Fibroblast of lung (primary cell): Measurements from ENCODE around the gene PFKFB2.

Experiments
- CTCF ChIP-seq, 2 donors: IDR thresholded peaks in 1 of 2; conservative IDR thresholded peaks in 1 of 2; 1 replicate in 1 of 2; 2 replicates in 1 of 2; pipeline ENCODE4 v1.5.1; 2011 to 2012; ENCODE audit warnings: low read length in 2 of 2, control low read depth in 1 of 2, inconsistent platforms in 1 of 2, low read depth in 1 of 2, mild to moderate bottlenecking in 1 of 2
- EZH2 ChIP-seq: IDR thresholded peaks from 2 replicates; pipeline ENCODE4 v1.5.1; 2012; ENCODE audit warnings: low read length, control low read depth, mild to moderate bottlenecking; ENCODE audit errors: missing control alignments

GRCh38 chr1:207067665-207068064 is 14.6 kb downstream of the PFKFB2 start:
- TF ChIP-seq CTCF (conservative IDR thresholded peaks at IDR 0.05 in 1 of 2, IDR thresholded peaks at IDR 0.05 in 1 of 2; ENCODE audit: low read depth in 1 of 2, low read length in 2 of 2): no peak
- no peak for TF ChIP-seq EZH2
